H1 (cell line): ENCODE measurements around the gene METTL1.

ENCODE experiments used
- EZH2 ChIP-seq: fragments of 200-600 bp; sonication (generic); IDR thresholded peaks from 2 replicates; pipeline ENCODE4 v1.7.1; 2012; ENCODE audit warnings: low read depth, mild to moderate bottlenecking, moderate library complexity, low read length, inconsistent platforms; ENCODE audit not compliant: severe bottlenecking
- RNF2 ChIP-seq: fragments of 200-900, 300-1000 bp; sonication (generic); IDR thresholded peaks from 2 replicates; pipeline ENCODE4 v1.7.1; 2016; ENCODE audit warnings: borderline replicate concordance, low read depth, mild to moderate bottlenecking, antibody characterized with exemption, low read length; ENCODE audit not compliant: poor library complexity, severe bottlenecking; ENCODE audit errors: missing control alignments

GRCh38 chr12:57735952-57736740, 35.8 kb downstream of the METTL1 start:
- TF ChIP-seq EZH2 (no peak), RNF2 (no peak)
